Epithelial cell of prostate (primary cell): Measurements from ENCODE around the gene WDR1.

Experiments used
- DNase-seq: peaks from one replicate; pipeline ENCODE4 v3.0.0-alpha.2; 2011; ENCODE audit warnings: low read depth, low spot score
- H3K27ac ChIP-seq: fragments of 450-650 bp; 2 replicates; pipeline ENCODE4 v1.5.1; 2017; ENCODE audit warnings: mild to moderate bottlenecking

Gene WDR1

GRCh38 chr4:10115797-10116568, 616 bp downstream of the WDR1 start:
- peak overlapping the region; percentile 96 for H3K27ac ChIP-seq
- no peak for DNase-seq

- DNase-seq = no peak
These were observed 1.3 kb downstream of the WDR1 start for GRCh38 chr4:10115271-10115796.

GRCh38 chr4:10114607-10115006, 2.0 kb downstream of the WDR1 start:
- H3K27ac ChIP-seq = peak overlapping the region; percentile 96
- no peak for DNase-seq

More at GRCh38 chr4:10115271-10115796, 1.3 kb downstream of the WDR1 start:
- peak overlapping the region; percentile 96 for H3K27ac ChIP-seq

DNA sequence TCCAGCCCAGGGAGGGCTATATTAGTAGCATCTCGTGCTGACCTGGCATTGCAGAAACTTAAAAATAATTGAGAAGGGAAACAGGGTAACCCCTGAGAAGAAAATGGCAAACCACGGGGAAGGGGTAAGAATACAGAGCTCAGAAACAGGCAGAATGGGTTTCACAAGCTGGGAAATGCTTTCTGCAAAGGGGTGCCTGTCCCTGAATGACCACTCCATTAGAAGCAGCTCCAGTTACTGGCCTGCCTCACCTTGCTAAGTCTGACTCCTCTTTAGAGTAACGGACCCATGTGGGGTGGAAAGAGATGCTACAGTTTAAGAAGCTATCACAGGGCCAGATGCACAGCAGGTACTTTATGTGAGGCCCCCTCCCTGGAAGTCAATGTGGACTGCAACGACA, 2.5 kb downstream of the WDR1 start:
- DNase-seq = no peak
- H3K27ac ChIP-seq = no peak overlapping the region

DNA sequence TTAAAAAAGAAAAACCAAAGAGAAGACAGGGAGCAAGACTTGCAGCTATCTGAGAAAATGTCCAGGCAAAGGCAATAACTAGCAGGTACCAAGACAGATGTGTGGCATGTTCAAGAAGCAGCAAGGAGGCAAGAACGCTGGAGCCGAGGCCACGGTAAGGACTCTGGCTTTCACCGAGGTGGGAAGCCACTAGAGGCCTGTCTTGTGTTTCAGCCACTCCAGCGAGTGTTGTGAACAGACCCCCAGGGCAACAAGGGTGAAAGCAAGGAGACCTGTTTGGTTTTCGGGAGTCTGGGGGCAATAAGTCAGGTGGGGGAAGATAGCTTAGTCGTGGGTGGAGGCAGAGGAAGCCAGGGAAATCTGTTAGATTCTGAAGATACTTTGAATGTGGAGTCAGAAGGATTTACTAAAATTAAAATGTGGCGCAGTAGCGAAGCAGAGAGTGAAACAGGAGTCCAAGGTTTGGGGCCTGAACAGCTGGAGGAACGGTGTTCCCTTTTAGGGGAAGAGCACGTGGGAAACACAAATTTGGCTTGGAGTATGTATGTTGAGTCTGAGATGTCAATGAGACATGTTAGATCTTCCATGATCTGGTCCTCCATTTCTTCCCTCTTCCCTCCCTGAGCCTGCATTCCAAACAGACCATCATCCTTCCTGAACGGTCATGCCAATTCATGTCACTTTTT, 3.1 kb downstream of the WDR1 start:
- H3K27ac ChIP-seq = no peak overlapping the region

GRCh38 chr4:10112658-10113284, 3.8 kb downstream of the WDR1 start:
- no peak overlapping the region for H3K27ac ChIP-seq

More for the DNA sequence above, 3.1 kb downstream of the WDR1 start:
- no peak for DNase-seq

GRCh38 chr4:10111067-10111801, 5.4 kb downstream of the WDR1 start:
- no peak for DNase-seq
- no peak overlapping the region for H3K27ac ChIP-seq

More at GRCh38 chr4:10112658-10113284, 3.8 kb downstream of the WDR1 start:
- DNase-seq = no peak

DNA sequence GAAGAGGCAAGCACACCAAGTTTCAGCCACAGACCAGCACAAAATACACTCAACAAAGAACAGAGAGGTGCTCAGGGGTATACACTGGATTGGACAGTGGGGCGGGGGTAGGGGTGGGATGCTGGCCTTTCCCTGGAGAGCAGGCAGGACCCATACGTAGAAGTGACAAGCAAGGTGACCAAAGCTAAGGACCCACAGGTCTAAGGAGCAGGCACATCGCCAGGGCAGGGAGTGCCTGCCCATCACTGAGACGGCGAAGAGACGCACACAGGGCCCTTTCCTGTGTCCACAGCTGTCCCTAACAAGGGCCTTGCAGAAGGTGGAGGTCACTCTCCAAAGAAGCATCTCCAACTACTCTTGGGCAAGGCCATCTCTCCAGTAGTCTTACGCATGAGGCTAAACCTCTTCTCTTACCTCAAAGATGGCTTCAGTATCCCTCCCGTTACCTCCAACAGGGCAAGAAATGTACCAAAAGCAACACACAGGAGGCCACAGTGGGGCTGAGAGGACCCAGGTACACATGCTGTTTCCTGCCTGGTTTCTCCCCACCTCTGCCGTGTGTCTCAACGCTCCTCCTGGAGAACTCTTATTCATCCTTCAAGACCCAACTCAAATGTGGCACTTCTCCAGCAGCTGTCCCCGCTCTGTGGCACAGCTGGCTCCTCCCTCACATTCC, 6.5 kb downstream of the WDR1 start:
- no peak for DNase-seq
- peak overlapping the region; percentile 47 for H3K27ac ChIP-seq

DNA sequence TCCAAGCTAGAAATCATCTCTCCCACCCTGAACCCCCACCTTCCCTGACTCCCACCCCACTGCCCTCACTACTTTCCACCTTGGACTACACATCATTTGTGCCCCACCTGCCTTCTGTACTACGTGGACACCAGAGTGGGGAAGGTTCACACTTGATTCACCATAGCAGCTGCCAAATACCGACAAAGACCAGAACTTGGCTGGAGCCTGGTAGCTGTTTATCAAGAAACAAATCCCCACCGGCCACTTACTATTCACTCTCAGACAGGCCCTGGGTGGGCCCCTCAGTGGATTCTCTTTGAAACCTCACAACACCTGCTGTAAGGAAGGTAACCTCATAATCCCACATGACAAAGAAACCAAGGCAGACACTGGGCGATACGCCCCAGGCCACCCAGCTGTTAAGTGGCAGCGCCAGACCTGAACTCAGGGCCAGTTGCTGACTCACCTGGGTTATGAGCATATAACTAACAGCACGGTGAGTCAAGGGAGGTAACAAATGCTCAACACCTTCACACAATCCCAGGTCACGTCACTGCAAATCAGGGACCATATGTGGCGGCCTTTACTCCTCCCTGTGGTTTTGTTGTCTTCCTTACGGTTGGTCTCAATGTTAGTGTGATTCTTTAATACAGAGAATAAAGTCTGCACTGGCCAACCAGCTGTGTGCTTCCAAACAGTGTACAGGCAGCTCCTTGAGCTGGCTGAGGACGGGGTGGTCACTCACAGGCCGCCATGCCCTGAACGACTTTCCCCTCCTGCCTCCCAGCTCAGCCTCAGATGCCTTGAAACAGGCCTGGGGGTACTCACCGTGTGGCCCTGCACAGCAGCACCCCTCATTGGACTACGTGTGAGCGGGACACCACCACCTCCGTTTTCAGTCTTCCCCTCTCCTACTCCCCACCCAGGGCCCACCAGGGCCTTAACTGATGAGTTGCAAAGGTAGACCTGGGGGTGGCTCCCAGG, 7.5 kb downstream of the WDR1 start:
- peak overlapping the region; percentile 47 for H3K27ac ChIP-seq
- peak; percentile 82 for DNase-seq

DNA sequence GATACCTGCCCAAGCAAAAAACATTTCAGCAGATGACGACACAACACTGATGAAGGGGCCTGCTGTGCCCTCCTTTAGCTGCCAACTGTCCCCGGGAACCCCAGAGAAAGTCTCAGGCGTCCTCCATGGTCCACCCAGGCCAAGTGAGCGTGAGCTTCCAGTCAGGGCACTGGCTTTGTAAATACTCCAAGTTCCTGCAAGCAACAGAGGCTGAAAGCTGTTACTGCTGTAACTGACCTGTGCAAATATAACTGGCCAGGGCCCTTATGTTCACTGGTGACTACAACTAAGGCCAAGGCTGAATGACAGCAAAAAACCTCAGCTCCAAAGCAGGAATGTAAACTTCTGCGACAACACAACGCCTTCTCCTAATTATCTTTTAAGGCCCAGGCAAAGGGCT, 8.2 kb downstream of the WDR1 start:
- no peak for DNase-seq
- H3K27ac ChIP-seq = peak overlapping the region; percentile 47

DNA sequence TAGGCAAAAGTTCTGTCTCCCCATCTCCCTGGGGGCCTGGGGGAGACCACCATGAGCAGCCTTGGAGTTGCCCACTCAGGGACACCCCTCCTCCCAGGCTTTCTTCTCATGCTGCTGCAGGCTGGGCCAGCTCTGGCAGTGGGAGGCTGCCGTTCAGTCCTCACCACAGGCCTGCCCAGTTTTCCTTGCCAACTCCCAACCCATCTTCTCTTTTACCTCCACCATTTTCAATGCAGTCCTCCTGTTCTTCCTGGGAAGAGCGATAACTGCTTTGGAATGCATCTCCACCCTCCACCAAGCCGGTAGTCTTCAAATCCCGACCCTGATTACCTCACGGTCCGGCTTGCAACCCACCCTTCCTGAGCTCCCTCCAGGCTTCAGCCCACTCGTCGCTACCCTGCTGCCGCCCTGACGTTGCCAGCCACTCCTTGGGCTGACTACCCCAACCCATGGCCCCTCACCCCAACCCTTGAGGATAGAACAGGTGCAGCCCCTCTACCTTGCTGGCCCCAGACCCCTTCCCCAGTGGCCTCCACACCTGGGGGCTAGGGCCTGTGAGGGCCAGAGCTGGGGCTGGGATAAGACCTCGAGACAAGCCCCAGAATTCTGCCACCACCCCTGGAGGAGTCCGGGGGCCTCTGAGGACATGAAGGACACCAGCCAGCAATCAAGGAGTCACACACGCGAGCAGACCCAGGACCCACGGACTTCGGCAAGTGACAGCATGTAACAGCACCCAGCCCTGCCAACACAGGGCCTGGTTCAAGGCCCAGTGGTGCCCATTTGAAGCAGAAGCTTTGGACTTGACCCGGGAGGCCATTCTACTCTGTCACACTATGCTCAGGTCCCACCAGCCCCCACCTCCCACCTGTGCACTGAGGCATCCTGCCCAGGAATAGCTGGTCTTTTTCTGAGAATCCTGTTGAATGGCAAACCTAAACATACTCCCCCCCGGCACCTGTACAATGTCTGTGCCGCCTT, 9.2 kb downstream of the WDR1 start:
- H3K27ac ChIP-seq = peak overlapping the region; percentile 64
- DNase-seq = no peak

GRCh38 chr4:10106421-10107039, 10.1 kb downstream of the WDR1 start:
- peak; percentile 91 for DNase-seq
- peak overlapping the region; percentile 64 for H3K27ac ChIP-seq

- peak overlapping the region; percentile 64 for H3K27ac ChIP-seq
- DNase-seq = no peak
These were observed 10.7 kb downstream of the WDR1 start for GRCh38 chr4:10105920-10106319.

DNA sequence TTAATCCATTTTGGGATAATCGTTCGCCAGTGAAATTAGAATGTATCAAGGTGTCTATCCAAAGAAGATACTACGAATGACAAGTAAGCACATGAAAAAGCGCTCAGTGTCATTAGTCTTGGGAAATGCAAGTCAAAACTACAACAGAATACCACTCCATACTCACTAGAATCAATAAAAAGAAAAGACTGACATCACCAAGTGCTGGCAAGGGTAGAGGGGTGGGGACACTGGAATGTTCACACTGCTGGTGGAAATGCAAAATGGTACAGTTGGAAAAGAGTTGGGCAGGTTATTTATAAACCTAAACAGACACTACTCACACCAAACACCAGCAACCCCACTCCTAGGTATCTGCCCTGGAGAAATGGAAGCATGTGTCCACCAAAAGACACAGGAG, 11.2 kb downstream of the WDR1 start:
- DNase-seq = no peak
- peak overlapping the region; percentile 64 for H3K27ac ChIP-seq

- H3K27ac ChIP-seq = no peak overlapping the region
- DNase-seq = no peak
These were observed 11.7 kb downstream of the WDR1 start for GRCh38 chr4:10104991-10105276.

DNA sequence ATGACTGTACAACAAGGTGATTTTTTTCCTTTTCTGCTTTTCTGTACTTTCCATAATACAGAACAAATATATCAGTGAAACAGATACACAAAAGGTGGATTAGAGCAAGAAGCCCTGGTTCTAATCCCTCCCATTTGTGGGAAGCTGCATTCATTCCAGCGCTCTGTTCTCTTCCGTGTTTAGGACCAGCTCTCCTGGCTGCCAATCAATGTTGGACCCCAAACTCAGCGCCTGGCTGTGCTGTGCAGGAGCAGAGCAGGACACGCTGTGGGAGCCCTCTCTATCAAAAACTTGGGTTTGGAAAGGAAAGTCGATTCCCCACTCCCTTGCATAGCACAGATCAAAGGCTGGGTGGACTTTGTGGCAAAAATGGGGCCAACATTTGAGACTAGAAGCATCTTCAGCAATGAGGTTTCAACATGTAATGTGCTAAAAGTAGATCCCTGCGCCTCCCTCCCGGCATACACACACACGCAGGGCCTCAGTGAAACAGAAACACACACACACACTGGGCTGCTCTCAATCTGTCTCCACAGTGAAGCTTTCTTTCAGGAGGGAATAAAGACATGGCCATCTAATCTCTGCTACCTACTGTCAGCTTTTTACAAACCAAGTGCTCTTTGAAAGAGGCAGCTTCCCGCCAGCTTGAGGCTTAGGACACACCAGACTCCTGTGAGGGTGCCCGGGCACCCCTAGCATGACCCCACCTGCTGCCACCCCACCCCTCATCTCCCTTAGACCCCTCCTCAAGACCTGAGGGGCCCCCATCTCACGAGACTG, 12.2 kb downstream of the WDR1 start:
- H3K27ac ChIP-seq = no peak overlapping the region
- DNase-seq = no peak
